GM12874 (cell line): Measurements from ENCODE around the gene LRRC4.

Source experiments
- TF ChIP-seq, protein P1 (sequence below): IDR thresholded peaks from 2 replicates; pipeline ENCODE4 v1.5.1; 2011; ENCODE audit warnings: low read depth, mild to moderate bottlenecking, control low read depth, low read length, moderate library complexity; ENCODE audit not compliant: insufficient read depth

LRRC4 gene

DNA sequence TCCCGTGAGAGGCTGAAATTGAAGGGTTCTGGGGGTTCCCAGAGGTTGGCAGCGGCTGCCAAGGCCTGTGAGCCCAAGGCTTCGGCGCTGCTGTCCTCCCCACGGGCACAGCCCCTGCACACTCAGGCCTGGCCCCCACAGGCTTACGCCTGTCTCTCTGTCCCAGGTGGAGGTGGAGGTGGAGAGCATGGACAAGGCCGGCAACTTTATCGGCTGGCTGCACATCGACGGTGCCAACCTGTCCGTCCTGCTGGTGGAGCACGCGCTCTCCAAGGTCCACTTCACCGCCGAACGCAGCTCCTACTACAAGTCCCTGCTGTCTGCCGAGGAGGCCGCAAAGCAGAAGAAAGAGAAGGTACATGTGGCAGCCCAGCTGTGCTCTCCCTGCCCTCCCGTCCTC, 43.1 kb upstream of the LRRC4 start:
- TF ChIP-seq, protein P1, sequence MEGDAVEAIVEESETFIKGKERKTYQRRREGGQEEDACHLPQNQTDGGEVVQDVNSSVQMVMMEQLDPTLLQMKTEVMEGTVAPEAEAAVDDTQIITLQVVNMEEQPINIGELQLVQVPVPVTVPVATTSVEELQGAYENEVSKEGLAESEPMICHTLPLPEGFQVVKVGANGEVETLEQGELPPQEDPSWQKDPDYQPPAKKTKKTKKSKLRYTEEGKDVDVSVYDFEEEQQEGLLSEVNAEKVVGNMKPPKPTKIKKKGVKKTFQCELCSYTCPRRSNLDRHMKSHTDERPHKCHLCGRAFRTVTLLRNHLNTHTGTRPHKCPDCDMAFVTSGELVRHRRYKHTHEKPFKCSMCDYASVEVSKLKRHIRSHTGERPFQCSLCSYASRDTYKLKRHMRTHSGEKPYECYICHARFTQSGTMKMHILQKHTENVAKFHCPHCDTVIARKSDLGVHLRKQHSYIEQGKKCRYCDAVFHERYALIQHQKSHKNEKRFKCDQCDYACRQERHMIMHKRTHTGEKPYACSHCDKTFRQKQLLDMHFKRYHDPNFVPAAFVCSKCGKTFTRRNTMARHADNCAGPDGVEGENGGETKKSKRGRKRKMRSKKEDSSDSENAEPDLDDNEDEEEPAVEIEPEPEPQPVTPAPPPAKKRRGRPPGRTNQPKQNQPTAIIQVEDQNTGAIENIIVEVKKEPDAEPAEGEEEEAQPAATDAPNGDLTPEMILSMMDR, result no peak

DNA sequence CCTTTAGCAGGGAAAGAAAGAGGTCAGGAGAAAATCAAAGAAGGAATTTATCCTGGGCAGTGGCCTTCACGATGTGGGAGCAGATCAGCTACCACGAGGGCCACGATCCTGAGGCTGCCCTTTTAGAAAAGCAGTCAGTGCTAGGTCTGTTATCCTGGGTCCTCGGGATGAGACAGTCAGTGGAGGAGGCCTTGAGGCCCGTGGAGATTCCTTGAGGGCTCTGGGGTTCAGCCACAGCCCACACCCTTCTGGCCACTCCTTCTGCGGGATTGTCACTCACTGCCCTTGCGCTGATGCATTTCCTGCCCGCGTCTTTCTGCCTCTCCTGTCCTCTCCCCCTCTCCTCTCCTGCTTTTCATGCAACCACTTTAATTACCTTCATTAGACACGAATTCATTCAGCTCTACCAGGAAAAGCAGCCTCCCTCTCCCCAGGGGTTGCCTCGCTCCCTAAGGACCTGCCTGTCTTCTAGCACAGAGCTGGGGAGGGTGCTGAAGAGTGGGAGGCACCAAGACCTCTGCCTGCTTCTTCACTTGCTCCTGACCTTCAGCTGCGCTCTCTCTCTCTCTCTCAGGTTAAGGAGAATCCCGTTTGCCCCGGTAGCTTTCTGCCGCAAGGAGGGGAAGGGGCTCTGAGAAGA, 42.6 kb upstream of the LRRC4 start:
- TF ChIP-seq, protein P1, result no peak

DNA sequence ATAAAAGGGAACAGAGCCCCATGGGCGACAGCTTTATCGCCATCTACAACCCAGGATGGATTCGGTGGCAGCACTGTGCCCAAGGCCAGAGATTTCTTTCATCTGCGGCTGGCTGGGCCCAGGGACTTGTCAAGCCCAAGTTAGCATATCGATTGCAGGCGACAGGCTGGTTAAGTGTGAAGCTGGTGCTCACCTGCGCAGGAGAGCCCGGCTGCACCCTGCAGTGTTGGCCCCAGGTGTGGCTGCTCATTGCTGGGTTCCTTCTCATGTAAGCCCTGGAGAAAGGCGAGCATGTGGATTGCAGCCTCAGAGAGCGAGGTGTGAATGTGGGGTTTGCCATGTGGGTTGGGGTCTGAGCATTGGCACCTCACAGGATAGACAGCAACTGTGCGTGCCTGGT, 40.6 kb upstream of the LRRC4 start:
- TF ChIP-seq, protein P1, result no peak

DNA sequence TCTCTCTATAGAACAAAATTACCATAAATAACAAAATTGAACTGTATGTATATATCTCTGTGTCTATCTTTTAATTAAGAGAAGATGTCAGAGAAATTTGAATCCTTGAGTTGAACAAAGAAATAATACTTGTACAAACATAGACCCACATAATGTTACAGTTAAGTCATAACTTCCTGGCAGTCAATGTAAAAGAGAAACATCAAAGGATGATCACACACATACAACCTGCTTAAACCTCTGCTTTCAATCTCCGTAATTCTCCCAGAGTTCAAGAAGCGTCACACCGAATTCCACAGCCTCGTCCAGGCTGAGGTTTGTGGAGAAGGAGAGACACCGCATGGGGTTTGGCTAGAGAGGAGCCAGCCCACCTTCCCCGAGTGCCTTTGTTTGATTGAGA, 40.1 kb upstream of the LRRC4 start:
- TF ChIP-seq, protein P1, result no peak

DNA sequence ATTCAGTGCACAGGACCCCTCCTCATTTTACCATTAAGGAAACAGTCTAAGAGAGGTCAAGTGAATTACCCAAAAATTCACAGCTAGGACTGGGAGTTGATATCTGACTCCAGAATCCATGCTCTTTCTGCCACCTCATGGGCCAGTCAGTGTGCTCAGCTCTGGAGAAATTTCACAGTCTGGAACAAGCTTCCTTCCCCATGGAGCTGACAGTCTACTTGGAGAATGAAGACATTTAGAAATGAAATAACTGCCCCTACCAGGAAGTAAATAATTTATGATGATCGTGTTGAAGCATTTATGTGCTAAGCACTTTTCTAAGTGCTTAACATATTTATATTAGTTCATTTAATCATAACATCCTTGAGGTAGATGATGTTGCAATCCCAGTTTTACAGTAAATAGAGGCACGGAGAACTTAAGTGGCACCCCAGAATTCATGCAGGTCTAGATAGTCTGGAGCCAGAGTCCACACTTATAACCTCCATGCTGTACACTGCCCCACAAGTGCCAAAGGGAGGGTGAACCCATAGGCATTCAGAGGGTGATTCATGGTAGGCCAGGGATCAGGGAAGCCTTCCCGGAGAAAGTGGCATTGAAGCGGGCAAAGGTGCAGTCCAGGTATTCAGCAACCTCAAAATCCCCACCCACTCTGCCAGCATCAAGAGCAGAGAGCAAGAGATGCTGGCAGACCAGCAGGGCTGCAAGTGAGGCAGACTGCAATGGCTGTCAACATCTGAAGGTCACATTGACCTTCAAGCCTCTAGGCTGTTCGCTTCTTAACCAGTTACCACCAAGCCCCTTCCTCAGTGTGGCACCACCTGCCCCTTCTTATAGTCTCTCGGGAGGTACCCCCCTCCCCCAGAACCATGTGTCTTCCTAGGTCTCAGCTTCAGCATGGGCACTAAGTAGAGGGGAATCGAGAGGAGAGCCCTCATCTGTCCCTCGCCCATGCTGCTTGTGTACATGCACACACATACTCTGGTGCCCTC, 38.4 kb upstream of the LRRC4 start:
- TF ChIP-seq, protein P1, result no peak

DNA sequence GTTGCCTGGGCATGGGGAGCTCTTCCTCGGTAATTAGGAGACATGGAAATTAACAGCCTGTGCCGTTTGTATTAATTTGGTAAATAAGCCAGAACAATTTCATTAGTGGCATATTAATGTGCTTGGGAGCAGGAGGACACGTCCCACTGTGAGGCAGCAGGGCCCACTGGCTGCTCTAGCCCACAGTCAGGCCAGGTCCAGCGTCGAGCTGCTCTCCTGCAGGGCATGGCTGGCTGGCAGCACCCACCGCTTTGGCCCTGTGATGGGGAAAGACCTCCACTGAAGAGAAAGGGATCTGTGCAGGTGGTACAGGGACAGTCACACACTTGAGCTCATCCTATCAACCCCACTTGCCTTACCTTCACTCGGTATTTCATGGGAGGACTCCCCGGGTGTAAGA, 37.5 kb upstream of the LRRC4 start:
- TF ChIP-seq, protein P1, result no peak

DNA sequence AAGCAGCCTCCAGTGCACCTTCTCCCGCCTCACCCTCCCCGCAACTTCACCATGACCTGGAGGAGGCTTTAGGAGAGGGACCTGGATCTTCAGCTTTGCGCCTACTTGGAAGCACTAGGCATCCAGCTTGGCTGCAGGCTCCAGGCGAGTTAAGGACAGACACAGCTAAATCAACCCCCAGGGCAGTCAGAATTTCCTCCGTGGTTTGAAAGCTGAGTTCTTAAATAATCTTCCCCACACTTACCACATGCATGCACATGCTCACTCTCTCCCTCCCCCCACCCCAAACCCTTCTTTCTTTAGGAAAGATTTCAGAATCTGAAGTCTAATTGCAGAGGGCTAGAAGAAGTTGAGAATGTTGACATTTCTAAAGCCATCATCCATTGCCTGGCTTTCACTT, 36.7 kb upstream of the LRRC4 start:
- TF ChIP-seq, protein P1, result no peak
